IPS-NIHi11 (cell line): Measurements from ENCODE around the gene RNF11.

Source experiments
- DNase-seq: peaks from one replicate; pipeline ENCODE4 v3.0.0; 2012; ENCODE audit warnings: mixed read lengths, low spot score

Gene RNF11

GRCh38 chr1:51314974-51315373, 78.9 kb downstream of the RNF11 start:
- no peak for DNase-seq

- DNase-seq: no peak
Measured at GRCh38 chr1:51316113-51316845, 80.2 kb downstream of the RNF11 start.

- DNase-seq: no peak
Measured at GRCh38 chr1:51316846-51317120, 80.7 kb downstream of the RNF11 start.

- DNase-seq: no peak
Measured at GRCh38 chr1:51317798-51318197, 81.7 kb downstream of the RNF11 start.

- DNase-seq: no peak
Measured at GRCh38 chr1:51320967-51321923, 85.2 kb downstream of the RNF11 start.

- DNase-seq: no peak
Measured at GRCh38 chr1:51321924-51322280, 85.8 kb downstream of the RNF11 start.

- DNase-seq: no peak
Measured at GRCh38 chr1:51322417-51323101, 86.5 kb downstream of the RNF11 start.
